GM12878 (cell line): Measurements from ENCODE around the gene GGACT. TPM values are rescaled to one million over a fixed set of nuclear protein-coding genes. Genes with fewer than 3 reads are reported as not detected.
A peak's percentile ranks its signal among the peaks of the same experiment; 100 is the strongest.

Experiments
- CBX3 ChIP-seq: fragments of 200-600 bp; sonication (generic); IDR thresholded peaks from 2 replicates; pipeline ENCODE4 v1.6.1; 2016; ENCODE audit warnings: low read depth, borderline replicate concordance
- FOXK2 ChIP-seq: fragments of 450-650 bp; IDR thresholded peaks from 2 replicates; pipeline ENCODE4 v1.6.1; 2017; ENCODE audit warnings: mild to moderate bottlenecking, moderate library complexity
- FOXM1 ChIP-seq: IDR thresholded peaks from 2 replicates; pipeline ENCODE4 v1.6.1; 2012; ENCODE audit warnings: low read depth, mild to moderate bottlenecking, inconsistent platforms, low read length, moderate library complexity
- NR2C1 ChIP-seq: fragments of 450-650 bp; IDR thresholded peaks from 2 replicates; pipeline ENCODE4 v1.6.1; 2017; ENCODE audit warnings: antibody characterized with exemption, mild to moderate bottlenecking, moderate library complexity
- NR2F1 ChIP-seq: fragments of 450-650 bp; conservative IDR thresholded peaks from 2 replicates; pipeline ENCODE4 v1.6.1; 2017; ENCODE audit warnings: mild to moderate bottlenecking
- POLR2AphosphoS2 ChIP-seq: IDR thresholded peaks from 2 replicates; pipeline ENCODE4 v1.6.1; 2011; ENCODE audit warnings: low read depth, mild to moderate bottlenecking, low read length, improper control_type of control experiment, moderate library complexity
- SIN3A ChIP-seq: IDR thresholded peaks from 2 replicates; pipeline ENCODE4 v1.6.1; 2012; ENCODE audit warnings: low read depth, low read length, improper control_type of control experiment
- SPI1 ChIP-seq: IDR thresholded peaks from 2 replicates; pipeline ENCODE4 v1.6.1; 2011; ENCODE audit warnings: low read depth, mild to moderate bottlenecking, low read length, moderate library complexity, borderline replicate concordance; ENCODE audit not compliant: insufficient read depth
- SUZ12 ChIP-seq: fragments of 200-600 bp; sonication (generic); IDR thresholded peaks from one replicate; pipeline ENCODE4 v1.6.1; 2018; ENCODE audit warnings: antibody characterized with exemption, mild to moderate bottlenecking; ENCODE audit not compliant: unreplicated experiment
- ZBED1 ChIP-seq: IDR thresholded peaks from 2 replicates; pipeline ENCODE4 v1.6.1; 2016; ENCODE audit warnings: borderline replicate concordance
- ZNF24 ChIP-seq: fragments of 450-650 bp; IDR thresholded peaks from 2 replicates; pipeline ENCODE4 v1.6.1; 2017; ENCODE audit warnings: antibody characterized with exemption, mild to moderate bottlenecking
- ZNF622 ChIP-seq: fragments of 450-650 bp; IDR thresholded peaks from 2 replicates; pipeline ENCODE4 v1.6.1; 2017; ENCODE audit warnings: mild to moderate bottlenecking, inconsistent platforms
- polyA plus RNA-seq, 11 experiments: library from polyadenylated mRNA; depleted of rRNA in 4 of 11; unstranded in 6 of 11; stranded (reverse) in 5 of 11; fragments of >200 nt; fragmentation: Nextera tagmentation in 4 of 11; fragmentation: Illumina TruSeq in 1 of 11; extraction: Ambion mirVana in 4 of 11; extraction: Trizol in 1 of 11; gene quantifications; 1 replicate in 1 of 11; 2 replicates in 10 of 11; pipeline versions ENCODE4 v1.2.1 to v1.2.3, GENCODE V29; 2011 to 2016; ENCODE audit warnings: inconsistent platforms in 2 of 11, missing spikeins in 2 of 11, low read depth in 1 of 11
- total RNA-seq, 4 experiments: library from RNA; depleted of rRNA in 3 of 4; stranded (reverse); fragments of >200 nt in 3 of 4; fragmentation: Illumina TruSeq in 1 of 4; extraction: Trizol in 1 of 4; gene quantifications; 2 replicates each; pipeline versions ENCODE4 v1.2.1 to v1.2.3, GENCODE V29; 2013 to 2021
- TF ChIP-seq, protein P1 (sequence below): IDR thresholded peaks from 2 replicates; pipeline ENCODE4 v1.6.1; 2012; ENCODE audit warnings: low read length, inconsistent platforms
- TF ChIP-seq, protein P2 (sequence below): fragments of 450-650 bp; IDR thresholded peaks from 2 replicates; pipeline ENCODE4 v1.6.1; 2017; ENCODE audit warnings: mild to moderate bottlenecking, moderate library complexity
- TF ChIP-seq, protein P3 (sequence below): fragments of 450-650 bp; IDR thresholded peaks from 2 replicates; pipeline ENCODE4 v1.6.1; 2017; ENCODE audit warnings: mild to moderate bottlenecking, moderate library complexity
- TF ChIP-seq, protein P4 (sequence below): IDR thresholded peaks from 2 replicates; pipeline ENCODE4 v1.6.1; 2011; ENCODE audit warnings: borderline replicate concordance, low read depth, mild to moderate bottlenecking, moderate library complexity, mixed read lengths, low read length; ENCODE audit not compliant: insufficient read depth; ENCODE audit errors: extremely low read length

The GGACT gene
- total and polyA plus RNA-seq, 10 of the 15 experiments (the other 5 are each of a cell fraction or from before 2014, with no cell fraction given), result 0.61 to 8.8 (median 4.2) TPM

DNA sequence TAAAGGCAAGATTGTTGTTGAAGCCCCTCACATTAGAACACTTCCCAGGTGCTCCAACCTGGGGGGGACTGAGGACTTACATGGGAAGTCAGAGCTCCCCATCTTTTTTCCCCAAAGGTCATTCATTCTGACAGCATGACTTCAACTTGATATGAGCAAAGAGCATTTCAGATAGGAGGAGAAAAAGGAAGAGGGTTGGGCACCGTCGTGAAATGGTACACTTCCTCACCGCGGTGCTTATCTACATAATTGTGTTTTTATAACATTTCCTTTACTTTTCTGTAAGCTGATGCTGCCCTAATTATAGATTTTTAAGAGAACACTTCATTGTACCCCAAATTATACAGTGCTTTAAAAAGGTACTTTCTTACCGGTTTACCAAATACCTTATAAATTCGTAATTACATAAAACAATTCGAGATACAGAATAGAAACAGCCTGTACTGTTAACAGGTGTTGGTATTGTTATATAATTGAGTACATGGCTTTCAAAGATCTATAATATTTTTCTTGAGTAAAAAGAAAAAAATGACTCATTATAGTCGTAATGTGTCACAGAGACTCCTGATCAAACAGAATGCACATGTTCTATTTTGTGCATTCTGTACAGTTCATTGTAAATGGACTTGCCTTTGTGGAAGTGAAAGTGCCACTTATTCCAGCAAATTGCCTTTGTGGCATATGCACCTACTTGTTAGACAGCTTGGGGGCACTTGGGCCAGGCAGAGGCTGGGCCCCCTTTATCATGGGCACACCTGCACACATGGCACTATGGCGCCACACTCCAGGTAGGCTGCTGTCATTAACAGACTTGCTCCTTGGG, 81.8 kb downstream of the GGACT start (continued):
- TF ChIP-seq SIN3A, result no peak
- TF ChIP-seq CBX3, result no peak
- no peak for TF ChIP-seq FOXK2
- no peak for TF ChIP-seq ZNF24
- TF ChIP-seq, protein P1, sequence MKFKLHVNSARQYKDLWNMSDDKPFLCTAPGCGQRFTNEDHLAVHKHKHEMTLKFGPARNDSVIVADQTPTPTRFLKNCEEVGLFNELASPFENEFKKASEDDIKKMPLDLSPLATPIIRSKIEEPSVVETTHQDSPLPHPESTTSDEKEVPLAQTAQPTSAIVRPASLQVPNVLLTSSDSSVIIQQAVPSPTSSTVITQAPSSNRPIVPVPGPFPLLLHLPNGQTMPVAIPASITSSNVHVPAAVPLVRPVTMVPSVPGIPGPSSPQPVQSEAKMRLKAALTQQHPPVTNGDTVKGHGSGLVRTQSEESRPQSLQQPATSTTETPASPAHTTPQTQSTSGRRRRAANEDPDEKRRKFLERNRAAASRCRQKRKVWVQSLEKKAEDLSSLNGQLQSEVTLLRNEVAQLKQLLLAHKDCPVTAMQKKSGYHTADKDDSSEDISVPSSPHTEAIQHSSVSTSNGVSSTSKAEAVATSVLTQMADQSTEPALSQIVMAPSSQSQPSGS, result no peak
- peak; percentile 21; the same call in 1 of the 2 replicates for TF ChIP-seq FOXM1
- no peak for TF ChIP-seq SUZ12
- TF ChIP-seq, protein P2, sequence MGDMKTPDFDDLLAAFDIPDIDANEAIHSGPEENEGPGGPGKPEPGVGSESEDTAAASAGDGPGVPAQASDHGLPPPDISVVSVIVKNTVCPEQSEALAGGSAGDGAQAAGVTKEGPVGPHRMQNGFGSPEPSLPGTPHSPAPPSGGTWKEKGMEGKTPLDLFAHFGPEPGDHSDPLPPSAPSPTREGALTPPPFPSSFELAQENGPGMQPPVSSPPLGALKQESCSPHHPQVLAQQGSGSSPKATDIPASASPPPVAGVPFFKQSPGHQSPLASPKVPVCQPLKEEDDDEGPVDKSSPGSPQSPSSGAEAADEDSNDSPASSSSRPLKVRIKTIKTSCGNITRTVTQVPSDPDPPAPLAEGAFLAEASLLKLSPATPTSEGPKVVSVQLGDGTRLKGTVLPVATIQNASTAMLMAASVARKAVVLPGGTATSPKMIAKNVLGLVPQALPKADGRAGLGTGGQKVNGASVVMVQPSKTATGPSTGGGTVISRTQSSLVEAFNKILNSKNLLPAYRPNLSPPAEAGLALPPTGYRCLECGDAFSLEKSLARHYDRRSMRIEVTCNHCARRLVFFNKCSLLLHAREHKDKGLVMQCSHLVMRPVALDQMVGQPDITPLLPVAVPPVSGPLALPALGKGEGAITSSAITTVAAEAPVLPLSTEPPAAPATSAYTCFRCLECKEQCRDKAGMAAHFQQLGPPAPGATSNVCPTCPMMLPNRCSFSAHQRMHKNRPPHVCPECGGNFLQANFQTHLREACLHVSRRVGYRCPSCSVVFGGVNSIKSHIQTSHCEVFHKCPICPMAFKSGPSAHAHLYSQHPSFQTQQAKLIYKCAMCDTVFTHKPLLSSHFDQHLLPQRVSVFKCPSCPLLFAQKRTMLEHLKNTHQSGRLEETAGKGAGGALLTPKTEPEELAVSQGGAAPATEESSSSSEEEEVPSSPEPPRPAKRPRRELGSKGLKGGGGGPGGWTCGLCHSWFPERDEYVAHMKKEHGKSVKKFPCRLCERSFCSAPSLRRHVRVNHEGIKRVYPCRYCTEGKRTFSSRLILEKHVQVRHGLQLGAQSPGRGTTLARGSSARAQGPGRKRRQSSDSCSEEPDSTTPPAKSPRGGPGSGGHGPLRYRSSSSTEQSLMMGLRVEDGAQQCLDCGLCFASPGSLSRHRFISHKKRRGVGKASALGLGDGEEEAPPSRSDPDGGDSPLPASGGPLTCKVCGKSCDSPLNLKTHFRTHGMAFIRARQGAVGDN, result no peak
- TF ChIP-seq, protein P3, sequence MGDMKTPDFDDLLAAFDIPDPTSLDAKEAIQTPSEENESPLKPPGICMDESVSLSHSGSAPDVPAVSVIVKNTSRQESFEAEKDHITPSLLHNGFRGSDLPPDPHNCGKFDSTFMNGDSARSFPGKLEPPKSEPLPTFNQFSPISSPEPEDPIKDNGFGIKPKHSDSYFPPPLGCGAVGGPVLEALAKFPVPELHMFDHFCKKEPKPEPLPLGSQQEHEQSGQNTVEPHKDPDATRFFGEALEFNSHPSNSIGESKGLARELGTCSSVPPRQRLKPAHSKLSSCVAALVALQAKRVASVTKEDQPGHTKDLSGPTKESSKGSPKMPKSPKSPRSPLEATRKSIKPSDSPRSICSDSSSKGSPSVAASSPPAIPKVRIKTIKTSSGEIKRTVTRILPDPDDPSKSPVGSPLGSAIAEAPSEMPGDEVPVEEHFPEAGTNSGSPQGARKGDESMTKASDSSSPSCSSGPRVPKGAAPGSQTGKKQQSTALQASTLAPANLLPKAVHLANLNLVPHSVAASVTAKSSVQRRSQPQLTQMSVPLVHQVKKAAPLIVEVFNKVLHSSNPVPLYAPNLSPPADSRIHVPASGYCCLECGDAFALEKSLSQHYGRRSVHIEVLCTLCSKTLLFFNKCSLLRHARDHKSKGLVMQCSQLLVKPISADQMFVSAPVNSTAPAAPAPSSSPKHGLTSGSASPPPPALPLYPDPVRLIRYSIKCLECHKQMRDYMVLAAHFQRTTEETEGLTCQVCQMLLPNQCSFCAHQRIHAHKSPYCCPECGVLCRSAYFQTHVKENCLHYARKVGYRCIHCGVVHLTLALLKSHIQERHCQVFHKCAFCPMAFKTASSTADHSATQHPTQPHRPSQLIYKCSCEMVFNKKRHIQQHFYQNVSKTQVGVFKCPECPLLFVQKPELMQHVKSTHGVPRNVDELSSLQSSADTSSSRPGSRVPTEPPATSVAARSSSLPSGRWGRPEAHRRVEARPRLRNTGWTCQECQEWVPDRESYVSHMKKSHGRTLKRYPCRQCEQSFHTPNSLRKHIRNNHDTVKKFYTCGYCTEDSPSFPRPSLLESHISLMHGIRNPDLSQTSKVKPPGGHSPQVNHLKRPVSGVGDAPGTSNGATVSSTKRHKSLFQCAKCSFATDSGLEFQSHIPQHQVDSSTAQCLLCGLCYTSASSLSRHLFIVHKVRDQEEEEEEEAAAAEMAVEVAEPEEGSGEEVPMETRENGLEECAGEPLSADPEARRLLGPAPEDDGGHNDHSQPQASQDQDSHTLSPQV, result no peak
- TF ChIP-seq SPI1, result peak; percentile 58; the same call in 1 of the 2 replicates
- TF ChIP-seq NR2F1, result no peak
- TF ChIP-seq, protein P4, sequence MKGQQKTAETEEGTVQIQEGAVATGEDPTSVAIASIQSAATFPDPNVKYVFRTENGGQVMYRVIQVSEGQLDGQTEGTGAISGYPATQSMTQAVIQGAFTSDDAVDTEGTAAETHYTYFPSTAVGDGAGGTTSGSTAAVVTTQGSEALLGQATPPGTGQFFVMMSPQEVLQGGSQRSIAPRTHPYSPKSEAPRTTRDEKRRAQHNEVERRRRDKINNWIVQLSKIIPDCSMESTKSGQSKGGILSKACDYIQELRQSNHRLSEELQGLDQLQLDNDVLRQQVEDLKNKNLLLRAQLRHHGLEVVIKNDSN, result no peak
- no peak for TF ChIP-seq NR2C1
- no peak for TF ChIP-seq POLR2AphosphoS2
- TF ChIP-seq ZBED1, result no peak
- no peak for TF ChIP-seq ZNF622
